ENCODE data around the gene MLANA.
"Not testable (repeated sequence)": the region's sequence is repeated elsewhere in the genome, so short reads cannot be mapped to it uniquely, and the experiment has no call there.

The MLANA gene

GRCh38 chr9:5870691-5871090 is 20.0 kb upstream of the MLANA start:
- DNase-seq, result no peak

DNA sequence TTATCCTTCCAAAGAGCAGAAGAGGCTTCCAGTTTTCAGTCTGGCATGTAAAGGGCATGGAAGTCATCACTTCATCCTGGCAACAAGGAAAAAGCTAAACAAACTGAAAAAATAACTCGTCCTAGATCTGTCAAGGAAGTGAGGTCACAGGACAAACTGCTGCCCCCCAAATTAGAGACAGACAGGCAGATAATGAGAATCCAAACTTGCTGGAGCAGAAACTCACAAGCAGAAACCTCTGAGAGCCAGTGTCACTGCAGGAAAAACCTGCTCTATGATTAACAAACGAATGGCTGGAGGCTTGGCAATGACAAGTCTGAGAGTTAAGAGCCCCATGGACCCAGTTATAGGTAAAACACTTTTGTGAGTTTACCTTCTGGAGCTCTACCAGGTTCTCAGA is 18.9 kb upstream of the MLANA start:
- DNase-seq, result no peak

DNA sequence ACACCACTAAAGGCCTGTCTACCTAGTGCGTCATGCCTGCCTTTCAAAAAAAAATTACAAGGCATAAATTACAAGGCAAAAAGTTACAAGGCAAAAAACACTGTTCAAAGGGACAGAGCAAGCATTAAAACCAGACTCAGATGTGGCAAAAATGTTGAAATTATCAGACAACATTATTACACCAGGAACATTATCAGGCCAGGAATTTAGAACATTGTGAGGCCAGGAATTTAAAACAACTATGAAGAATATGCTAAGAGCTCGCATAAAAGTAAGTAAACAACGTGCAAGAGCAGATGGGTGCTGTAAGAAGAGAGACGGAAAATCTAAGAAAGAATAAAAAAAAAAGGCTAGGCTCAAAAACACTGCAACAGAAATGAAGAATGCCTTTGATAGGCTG is 18.2 kb upstream of the MLANA start:
- no peak for DNase-seq

GRCh38 chr9:5873439-5873838 is 17.2 kb upstream of the MLANA start:
- no peak for DNase-seq

- DNase-seq, result no peak
These were observed 16.6 kb upstream of the MLANA start for GRCh38 chr9:5874048-5874447.

DNA sequence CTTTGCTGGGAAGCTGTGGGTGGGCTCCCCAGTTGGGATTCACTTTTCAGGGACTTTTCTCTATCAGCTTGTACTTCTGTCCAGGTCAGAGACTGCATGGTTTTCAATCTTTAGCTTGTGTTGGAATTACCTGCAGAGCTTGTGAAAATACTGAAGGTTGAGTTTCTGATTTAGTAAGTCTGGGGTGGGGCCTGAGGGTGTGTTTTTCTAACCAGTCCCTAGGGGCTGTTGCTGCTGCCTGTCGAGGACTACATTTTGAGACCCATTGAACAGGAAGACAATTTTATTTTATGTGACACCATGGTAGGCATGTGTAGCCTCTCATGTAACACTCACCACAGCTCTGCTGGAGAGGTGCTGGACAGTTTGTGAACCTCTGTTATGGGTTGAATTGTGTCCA is 14.7 kb upstream of the MLANA start:
- DNase-seq, result no peak

- no peak for DNase-seq
These were observed 14.0 kb upstream of the MLANA start for GRCh38 chr9:5876711-5877110.

DNA sequence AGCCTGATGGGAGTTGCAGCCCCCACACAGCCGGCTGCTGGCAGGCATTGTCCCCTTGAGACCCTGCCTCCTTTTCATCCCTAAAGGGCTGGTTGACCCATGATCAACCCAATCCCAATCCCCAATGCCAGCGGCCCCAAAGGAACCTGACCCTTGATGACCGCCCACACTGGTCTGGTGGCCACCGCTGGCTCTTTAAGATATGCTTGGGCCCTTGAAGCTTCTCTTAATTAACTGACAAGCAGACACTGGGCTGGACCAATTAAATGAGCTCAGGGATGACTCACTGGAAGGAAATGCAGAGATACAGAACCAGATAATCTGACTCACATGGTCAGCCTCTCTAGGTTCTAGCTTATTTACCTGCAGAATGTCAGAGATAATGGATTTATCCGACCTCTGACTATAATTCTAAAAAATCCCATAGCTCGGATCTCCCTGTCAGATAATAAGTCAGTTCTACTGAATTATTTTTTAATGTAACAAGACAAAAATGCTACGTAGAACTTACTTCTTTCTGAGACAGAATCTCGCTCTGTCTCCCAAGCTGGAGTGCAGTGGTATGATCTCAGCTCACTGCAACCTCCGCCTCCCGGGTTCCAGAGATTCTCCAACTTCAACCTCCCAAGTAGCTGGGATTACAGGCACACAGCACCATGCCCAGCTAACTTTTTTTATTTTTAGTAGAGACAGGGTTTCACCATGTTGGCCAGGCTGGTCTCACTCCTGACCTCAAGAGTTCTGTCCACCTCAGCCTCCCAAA is 11.1 kb upstream of the MLANA start:
- peak; percentile 48 for DNase-seq

GRCh38 chr9:5882244-5883012 is 8.3 kb upstream of the MLANA start:
- not testable (repeated sequence) for DNase-seq

DNA sequence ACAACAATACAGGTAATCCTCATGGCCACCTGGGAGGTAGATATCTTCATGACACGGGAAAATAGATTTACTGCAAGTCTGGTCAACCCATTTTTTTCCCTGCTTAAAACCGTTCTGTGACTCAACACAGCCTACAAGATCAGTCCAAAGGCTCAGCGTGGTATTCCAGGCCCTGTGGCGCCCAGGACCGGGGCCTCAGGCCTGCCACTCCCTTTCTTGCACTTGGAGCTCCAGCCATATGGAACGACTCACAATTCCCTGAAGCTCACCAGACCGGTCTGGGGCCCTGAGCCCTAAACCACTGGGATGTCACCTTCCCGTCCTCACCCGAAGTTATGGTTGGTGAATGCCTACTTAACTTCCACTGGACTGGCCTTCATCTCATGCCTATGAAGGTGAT is 6.5 kb upstream of the MLANA start:
- no peak for DNase-seq

GRCh38 chr9:5886114-5886939 is 4.4 kb upstream of the MLANA start:
- peak; percentile 92 for DNase-seq

GRCh38 chr9:5892456-5893133 is 1.9 kb downstream of the MLANA start:
- DNase-seq, result no peak

- no peak for DNase-seq
These were observed 2.4 kb downstream of the MLANA start for GRCh38 chr9:5893134-5893505.

DNA sequence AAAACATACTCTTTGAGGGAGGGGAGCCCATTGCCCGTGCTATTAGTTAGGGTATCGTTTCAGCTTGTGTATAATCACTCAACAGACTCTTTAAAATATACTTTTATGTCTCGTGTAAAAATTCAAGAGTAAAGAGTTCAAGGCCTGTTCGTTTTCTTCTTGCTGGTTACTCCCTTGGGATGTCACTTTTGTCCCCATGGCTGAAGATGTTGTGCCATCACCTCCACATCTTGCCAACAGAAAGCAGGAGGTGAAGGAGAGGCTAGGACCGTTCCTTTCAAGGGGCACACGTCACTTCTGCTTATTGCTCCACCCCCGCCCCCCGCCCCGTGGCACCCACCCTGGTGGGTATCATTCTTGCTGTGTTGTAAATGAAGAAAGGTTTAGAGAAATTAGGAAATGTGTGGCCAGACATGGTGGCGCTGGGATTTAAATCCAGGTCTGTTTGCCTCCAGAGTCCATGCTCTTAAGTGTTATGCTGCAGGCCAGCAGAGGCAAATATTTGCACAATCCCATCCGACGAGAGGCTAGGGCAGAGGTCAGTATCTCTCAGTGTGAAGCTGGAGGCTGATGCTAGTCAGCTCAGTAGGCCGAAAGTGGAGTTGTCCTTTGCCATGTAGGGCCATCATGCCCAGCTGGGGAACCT is 3.0 kb downstream of the MLANA start:
- no peak for DNase-seq

DNA sequence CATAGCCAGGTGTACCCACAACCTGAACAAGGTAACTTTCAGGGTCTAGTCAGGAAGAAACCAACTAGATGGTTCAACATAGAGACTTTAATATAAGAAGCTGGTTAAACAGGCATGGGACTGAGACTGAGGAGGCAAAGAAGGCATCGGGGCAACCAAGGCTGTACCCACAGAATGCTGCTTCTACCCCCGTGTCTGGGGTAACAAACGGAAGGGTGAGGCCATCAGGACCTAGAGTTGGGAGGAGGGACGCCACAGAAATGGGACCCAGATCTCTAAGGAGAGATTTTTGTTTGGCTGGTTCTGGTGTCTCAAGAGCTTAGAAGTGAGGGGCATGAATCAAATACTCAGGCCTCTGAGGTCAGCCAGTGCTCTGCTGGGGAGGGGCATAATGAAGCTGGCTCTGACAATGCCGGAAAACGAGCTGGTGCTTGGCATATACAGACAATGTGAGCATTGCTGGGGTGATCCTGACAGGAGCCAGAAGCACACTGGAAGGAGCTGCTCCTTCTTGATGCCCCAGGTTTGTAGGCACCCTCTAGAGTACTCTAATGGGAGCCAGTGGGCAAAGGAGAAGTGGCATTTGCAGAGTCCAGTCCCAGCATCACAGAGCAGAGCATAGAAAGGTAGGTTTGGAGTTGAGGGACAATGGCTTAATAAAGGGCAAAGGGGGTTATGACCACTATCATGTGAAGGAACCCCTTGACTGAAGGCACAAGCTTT is 3.7 kb downstream of the MLANA start:
- DNase-seq, result no peak

DNA sequence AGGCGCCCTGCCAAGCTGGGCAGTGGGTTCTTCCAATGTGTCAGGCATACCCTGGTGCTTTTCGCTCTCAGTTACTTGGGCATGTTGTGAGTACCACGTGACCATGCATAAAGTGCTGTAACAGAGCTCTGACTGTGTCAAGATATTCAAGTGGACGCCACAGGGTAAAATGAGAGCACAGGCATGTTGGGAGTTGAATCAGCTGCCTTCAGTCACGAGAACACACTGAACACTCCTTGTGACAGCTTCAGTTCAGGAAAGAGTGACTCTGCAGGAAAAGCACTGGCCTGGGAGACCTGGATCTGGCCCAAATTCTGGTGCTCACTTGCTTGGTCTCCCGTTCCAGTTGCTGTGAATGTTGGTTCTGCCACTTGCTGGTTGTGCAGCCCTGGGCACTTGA is 5.1 kb downstream of the MLANA start:
- DNase-seq, result no peak

GRCh38 chr9:5896863-5897262 is 6.2 kb downstream of the MLANA start:
- DNase-seq, result no peak

GRCh38 chr9:5897851-5898250 is 7.2 kb downstream of the MLANA start:
- DNase-seq, result no peak

GRCh38 chr9:5899292-5899691 is 8.6 kb downstream of the MLANA start:
- DNase-seq, result no peak

- no peak for DNase-seq
These were observed 9.9 kb downstream of the MLANA start for GRCh38 chr9:5900622-5901021.

DNA sequence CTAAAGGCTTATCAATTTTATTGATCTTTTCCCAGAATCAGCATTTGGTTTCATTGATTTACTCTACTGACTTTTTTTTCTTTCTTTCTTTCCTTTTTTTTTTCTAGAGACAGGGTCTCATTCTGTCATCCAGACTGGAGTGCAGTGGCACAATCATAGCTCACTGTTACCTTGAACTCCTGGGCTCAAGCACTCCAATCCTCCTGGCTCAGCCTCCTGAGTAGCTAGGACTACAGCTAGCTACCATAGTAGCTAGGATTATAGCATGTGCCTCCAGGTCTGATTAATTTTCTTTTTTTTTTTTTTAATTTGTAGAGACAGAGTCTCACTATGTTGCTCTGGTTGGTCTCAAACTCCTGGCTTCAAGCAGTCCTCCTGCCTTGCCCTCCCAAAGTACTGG is 11.7 kb downstream of the MLANA start:
- DNase-seq, result no peak

GRCh38 chr9:5908918-5909317 is 18.2 kb downstream of the MLANA start:
- DNase-seq, result no peak
